ENCODE results near the gene EIF3M.

Gene EIF3M

DNA sequence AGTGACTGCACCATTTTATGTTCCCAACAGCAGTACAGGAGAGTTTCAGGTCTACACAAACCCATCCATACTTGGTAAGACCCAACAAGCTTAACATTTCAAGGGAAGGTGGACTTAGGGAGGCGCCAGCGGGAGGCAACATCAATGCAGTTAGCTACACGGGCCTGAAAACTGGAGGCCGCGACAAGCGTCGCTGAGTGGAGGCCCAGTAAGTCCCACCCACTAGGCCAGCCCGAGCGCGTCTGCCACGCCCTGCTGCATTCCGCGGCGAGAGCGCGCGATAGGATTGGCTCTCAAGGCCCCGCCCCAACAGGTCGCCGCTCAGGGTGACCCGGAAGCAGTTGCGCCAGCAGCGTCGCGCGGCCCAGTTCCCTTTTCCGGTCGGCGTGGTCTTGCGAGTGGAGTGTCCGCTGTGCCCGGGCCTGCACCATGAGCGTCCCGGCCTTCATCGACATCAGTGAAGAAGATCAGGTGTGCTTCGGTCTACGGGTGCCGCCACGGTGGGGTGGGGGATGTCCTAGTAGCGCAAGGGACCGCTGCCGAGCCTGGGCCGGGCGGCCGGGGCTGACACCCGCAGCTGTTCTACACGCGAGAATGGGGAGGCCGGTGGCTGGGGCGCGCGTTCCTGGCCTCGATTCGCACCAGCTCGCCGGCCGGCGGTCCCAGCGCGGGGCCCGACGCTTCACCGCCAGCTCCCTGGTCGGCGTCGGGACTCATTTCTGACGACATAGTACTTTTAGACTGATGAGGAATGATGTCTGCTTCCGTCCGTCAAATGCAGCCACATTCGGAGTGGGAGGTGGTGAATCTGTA, at the start of gene EIF3M:
EIF3M (plus strand) TSS at position 373 of the 813 bp plus-strand sequence; CDS start at position 430, 57 bp downstream.
- DNase-seq (ENCODE audit: low spot score): peak; percentile 79

GRCh38 chr11:32538804-32539203, 44.8 kb upstream of the EIF3M start:
- DNase-seq (ENCODE audit: low spot score): no peak

- no peak for DNase-seq (ENCODE audit: low spot score)
These were observed 33.9 kb upstream of the EIF3M start for GRCh38 chr11:32549611-32550187.

- DNase-seq (ENCODE audit: low spot score): no peak
These were observed 33.4 kb upstream of the EIF3M start for GRCh38 chr11:32550207-32550606.

DNA sequence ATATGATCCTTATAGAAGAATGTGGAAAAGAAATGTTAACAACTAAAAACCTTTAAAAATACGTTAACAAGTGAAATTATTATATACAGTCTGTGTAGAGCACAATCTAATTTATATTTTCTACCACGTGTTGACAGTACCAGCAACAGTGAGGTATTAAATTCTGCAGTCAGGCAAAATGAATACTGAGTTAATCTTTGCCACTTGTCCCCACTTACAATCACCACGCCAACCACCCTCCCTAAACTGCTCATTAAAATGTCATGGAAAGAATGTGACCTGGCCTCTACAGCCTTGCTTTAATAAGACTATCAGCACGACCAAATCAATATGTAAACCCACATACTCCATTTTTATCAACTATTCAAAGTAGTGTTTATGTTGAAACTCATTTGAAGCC, 28.5 kb upstream of the EIF3M start:
- no peak for DNase-seq (ENCODE audit: low spot score)

GRCh38 chr11:32555895-32556294, 27.7 kb upstream of the EIF3M start:
- no peak for DNase-seq (ENCODE audit: low spot score)

DNA sequence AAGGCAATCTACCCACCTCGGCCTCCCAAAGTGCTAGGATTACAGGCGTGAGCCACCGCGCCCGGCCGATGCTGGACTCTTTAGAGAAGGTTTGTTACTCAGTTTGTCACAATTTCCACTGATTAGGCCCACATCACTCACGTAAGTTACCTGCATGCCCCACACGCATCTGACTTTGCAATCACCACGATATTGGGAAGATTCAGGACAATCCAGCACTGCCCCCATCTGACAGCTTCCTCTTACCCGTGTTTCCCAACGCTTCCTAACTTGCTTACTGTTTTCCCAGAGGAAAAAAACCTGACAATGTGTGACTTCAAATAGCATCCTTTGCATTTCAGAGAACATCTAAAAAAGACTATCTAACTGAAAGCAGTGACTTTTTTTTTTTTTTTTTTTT, 21.8 kb upstream of the EIF3M start:
- no peak for DNase-seq (ENCODE audit: low spot score)

DNA sequence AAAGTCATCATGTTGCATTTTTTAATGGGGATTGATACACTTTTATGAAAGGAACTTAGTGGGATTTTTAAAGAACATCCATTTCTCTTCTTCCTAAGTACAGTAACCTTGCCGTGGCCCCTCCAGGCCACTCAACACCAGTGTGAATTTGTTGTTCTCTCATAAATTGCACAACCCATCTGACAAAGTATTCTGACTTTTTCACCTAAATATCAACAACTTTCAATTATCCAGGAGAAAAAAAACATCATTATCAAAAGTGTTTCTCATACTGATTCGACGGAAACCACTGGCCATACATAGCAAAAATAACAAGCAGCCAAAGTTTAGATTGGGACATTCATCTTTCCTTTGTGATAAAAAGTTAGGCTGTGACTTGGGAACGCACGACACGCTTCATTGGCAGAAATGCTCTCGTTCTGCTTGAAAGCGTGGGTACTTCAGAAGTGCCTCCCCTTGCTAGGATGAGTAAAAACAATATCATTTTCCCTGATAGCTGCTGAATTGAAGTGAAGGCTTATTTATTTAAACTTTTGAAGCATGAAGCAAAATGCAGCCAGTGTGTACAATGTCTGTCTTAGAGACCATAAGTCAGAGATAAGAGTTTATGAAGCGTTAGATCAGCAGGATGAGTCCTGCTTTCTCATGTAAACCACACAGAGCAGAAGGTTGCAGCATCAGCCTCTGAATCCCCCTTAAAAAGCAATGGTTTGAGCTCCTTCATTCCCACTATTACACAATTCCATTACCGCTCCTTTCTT, 20.6 kb upstream of the EIF3M start:
- no peak for DNase-seq (ENCODE audit: low spot score)

DNA sequence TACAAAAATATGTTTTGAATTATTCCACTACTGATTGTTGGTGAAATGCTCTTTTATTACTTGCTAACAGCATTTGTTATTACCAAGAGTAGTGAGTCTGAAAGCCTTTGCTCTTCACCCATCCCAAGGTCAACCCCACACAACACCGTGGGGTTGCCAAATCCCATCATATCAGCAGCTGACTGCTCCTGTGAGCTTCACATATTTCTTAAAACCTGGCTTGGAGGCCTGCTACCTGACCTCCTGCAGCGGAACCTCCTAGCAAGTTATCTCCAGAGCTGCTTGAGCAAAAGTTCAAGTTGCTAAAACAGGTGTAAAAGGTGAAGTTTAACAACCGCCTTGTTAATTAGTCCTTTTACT, 20.1 kb upstream of the EIF3M start:
- DNase-seq (ENCODE audit: low spot score): no peak

DNA sequence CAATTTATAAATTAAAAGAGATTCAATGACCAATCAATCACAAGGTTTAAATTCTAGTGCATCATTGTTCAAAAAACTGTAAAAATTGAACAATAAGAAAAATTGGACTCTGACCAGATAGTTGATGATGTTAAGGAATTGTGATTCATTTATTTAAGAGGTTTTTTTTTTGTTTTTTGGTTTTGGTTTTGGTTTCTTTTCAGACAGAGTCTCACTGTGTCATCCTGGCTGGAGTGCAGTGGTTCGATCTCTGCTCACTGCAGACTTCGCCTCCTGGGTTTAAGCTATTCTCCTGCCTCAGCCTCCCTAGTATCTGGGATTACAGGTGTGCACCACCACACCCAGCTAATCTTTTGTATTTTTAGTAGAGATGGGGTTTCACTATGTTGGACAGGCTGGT, 17.1 kb upstream of the EIF3M start:
- no peak for DNase-seq (ENCODE audit: low spot score)

DNA sequence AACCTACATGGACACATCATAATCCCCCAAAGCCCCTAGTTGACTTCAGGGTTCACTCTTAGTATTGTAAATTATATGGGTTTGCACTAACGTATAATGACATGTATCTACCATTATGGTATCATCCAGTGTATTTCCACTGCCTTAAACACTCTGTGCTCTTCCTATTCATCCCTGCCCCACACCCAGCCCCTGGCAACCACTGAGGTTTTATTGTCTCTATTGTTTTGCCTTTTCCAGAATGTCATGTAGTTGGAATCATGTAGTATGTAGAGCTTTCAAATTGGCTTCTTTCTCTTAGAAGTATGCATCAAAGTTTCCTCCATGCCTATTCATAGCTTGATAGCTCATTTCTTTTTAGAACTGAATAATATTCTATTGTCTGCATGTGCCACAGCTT, 16.5 kb upstream of the EIF3M start:
- DNase-seq (ENCODE audit: low spot score): no peak

DNA sequence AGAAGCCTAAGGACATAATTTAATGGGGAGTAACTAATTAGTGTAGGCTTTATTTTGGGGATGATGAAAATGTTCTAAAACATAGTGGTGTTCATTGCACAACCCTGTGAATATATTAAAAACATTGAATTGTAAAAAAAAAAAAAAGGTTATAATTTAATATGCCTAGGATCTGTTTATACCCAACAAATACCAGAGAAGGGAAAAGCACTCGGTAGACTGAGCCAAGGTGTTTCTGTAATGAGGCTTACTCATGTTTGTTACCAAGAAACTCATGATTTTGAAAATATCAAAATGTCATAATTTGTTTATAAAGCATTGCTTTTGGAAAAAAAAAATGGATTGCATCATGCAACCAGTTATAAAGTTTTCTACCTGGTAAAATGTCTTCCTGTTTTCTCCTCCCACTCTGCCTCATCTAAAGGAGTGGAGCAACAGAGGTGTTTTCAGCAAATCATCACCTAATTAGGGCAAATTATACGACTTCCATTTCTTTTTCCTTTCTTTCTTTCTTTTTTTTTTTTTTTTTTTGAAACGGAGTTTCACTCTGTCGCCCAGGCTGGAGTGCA, 14.2 kb upstream of the EIF3M start:
- no peak for DNase-seq (ENCODE audit: low spot score)

DNA sequence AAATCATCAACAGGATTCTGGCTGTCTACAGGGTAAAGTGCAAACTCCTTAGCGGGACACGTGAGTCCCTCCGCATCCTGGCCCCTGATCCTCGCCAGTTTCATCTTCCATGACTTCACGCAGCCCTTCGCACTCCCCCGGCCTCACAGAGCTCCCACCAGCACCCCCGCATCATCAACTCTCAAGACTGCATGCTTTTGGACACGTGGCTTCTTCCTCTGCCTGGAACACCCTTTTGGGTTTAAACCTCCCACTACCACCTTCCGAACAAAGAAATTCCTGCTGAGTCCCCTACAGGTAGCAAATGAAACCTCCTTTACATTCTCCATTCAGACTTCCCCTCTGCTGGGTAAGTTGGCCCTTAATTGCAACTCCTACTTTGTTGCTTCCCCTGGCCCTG, 12.6 kb upstream of the EIF3M start:
- DNase-seq (ENCODE audit: low spot score): no peak

DNA sequence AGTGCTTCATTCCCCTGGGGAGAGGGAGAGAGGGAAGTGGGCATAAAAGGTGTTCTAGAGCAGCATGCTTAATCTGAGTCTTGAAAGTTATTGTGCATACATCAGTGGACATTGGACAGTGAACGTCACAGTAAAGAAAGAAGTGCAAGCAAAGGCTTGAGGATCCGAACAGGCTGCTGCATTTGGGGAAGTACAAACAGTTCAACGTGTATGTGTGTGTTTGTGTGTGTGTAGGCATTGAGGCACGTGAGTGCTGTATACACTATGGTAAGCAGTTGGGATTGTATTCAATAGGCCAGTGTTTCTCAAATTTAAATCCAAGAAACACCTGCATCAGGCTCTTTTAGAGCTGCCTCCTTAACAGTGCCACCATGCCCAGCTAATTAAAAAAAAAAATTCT, 10.4 kb upstream of the EIF3M start:
- no peak for DNase-seq (ENCODE audit: low spot score)

- DNase-seq (ENCODE audit: low spot score): no peak
These were observed 9.2 kb upstream of the EIF3M start for GRCh38 chr11:32574421-32574820.

DNA sequence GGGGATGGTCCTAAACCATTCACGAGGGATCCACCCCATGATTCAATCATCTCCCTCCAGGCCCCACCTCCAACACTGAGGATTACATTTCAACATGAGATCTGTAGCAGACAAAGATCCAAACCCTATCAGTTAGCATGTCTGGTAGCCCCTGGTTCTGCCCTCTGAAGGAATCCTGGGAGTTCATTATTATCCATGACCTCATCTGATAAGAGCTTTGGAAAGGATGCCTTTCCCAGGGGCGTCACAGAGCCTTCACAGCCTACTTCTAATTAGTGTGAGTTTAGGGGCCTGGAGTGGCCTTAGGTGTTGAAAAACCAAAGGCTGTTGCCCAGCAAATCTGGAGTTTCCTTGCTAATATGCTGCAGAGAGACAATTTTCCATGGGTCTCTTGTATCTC, 8.6 kb upstream of the EIF3M start:
- no peak for DNase-seq (ENCODE audit: low spot score)

- no peak for DNase-seq (ENCODE audit: low spot score)
These were observed 7.2 kb upstream of the EIF3M start for GRCh38 chr11:32576456-32576855.

DNA sequence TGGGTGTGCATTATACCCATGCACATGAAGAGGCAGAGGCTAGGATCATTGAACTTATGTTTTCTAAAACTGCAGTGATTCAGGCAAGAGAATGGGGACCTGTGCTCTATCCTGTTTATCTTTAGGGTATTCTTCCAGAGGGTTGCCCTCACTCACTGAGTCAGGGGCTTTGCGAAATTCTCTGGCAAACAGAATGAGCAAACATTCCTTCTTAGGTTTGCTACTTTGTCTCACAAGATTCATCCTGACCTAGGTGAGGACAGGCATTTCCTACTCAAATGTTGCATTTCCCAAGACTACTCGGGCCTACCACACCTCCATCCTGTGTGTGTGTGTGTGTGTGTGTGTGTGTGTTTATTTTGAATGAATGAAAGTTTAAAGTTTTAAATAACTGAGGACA, 2.7 kb upstream of the EIF3M start:
- DNase-seq (ENCODE audit: low spot score): no peak

GRCh38 chr11:32581556-32581955, 2.1 kb upstream of the EIF3M start:
- DNase-seq (ENCODE audit: low spot score): no peak

DNA sequence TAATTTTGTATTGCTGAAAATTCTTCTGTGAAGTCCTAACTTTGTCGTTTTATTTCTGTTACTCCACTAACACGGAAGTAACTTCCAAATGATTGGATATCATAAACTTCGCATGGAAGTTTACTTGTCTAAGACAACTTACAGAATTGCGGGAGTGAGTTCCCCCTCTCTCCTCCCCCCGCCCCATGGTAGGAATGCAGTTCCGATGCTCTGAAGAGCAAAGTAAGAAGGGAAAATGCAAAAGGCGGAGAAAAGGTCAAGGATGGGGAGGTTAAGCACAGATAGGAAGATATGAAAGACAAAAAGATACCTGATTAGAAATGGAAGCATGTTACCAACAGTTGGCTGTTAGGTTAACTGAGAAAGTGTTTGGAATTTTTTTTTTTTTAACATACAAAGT, 1.3 kb downstream of the EIF3M start:
- DNase-seq (ENCODE audit: low spot score): no peak

DNA sequence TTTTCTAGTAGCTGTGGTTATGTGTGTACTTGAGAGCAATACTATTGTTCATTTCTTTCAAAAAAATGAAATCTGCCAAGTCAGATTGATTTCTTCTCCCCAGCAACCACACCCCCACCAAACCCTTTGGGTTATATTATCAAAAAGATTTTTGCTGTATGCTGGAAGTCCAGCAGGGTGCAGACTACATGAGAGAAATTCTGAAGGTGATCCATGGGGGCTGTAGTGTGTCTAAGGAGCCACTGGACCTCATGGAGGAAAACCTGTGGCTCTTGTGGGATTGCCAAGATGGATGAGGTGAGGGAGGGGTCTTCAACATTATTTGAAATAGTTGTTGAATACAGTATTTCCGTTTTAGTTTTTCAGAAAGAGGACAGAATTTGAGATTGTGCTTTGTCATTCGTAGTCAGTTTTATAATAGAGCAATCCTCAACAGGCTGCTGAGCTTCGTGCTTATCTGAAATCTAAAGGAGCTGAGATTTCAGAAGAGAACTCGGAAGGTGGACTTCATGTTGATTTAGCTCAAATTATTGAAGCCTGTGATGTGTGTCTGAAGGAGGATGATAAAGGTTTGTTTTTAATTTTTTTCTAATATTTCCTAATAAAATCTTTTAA, 3.1 kb downstream of the EIF3M start:
- peak; percentile 11 for DNase-seq (ENCODE audit: low spot score)

GRCh38 chr11:32594272-32594671, 10.6 kb downstream of the EIF3M start:
- no peak for DNase-seq (ENCODE audit: low spot score)

Measured in COLO829 (cell line).